ENCODE measurements around the gene C9orf153. TPM values are rescaled to one million over a fixed set of nuclear protein-coding genes. Genes with fewer than 3 reads are reported as not detected.
A peak's percentile ranks its signal among the peaks of the same experiment; 100 is the strongest.

C9orf153 gene
- total and polyA plus RNA-seq, 2 of the 13 experiments (the other 11 are each of a cell fraction or from before 2014, with no cell fraction given), result 0.17 to 0.44 TPM

DNA sequence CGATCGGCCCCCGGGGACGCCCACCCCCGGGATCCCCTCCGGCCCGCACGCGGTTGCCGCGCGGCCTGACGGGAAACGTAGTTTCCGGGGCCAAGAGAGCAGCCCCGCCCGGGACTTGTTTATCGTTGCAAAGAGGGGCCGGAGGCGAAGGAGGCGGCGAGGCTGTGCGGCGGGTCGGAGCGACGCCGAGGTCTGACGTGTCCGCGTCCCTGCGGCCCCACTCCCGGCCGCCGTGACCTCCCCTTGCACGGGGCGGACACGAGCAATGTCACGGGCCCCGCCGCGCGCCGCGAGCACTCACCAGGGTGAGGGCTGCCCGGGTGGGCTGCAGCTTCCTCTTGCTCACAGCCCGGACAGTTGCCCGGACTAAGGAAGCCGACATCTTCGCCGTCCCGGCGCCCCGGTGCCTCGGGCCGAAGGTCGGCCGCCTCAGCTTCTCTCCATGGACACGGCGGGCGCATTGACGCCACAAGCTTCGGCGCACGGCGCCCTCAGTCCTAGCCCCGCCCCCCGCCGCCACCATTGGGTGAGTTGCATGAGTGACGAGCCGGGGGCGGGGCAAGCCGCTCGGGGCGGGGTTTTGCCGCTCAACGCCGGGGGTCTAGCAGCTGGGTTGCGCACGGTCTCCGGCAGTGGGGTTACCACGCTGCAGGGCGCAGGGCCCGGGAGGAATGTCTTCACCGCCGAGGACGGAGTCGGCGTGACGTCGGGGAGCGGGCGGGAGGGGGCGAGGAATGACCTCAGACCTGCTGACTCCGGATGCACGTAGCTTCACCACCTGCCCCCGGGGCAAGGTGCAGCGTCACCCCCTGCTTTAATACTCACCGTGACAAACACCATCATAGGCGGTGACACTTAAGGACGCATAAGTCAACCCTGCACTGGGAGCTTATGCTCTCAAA is 22.9 kb upstream of the C9orf153 start, which contains the start of gene ISCA1 (continued):
- no peak for TF ChIP-seq EP300 (IDR thresholded peaks at IDR 0.05; ENCODE audit: low read depth in 2 of 2, low read length in 2 of 2)
- TF ChIP-seq EP300 (CRISPR knock-in tag; IDR thresholded peaks at IDR 0.05; ENCODE audit: borderline replicate concordance), result 0 out of 2 replicates have a peak, but pooled peaks have one; percentile 6
- TF ChIP-seq PRDM15 (CRISPR knock-in tag; IDR thresholded peaks at IDR 0.05), result 0 out of 2 replicates have a peak, but pooled peaks have one; percentile 14
- no peak; the same call in 1 of the 2 replicates for TF ChIP-seq ZFP62 (CRISPR knock-in tag; IDR thresholded peaks at IDR 0.05)
- TF ChIP-seq SRSF1 (optimal IDR thresholded peaks at IDR 0.05; ENCODE audit: low read depth, low read length), result no peak
- 0 out of 2 replicates have a peak, but pooled peaks have one; percentile 44 for TF ChIP-seq HNRNPUL1 (IDR thresholded peaks at IDR 0.05; ENCODE audit: low read depth, low read length)
- peak; percentile 19; the same call in 1 of the 2 replicates for TF ChIP-seq ZNF441 (CRISPR knock-in tag; IDR thresholded peaks at IDR 0.05; ENCODE audit: borderline replicate concordance)
- peak; percentile 65 for TF ChIP-seq MXD3 (CRISPR knock-in tag; IDR thresholded peaks at IDR 0.05)
- no peak for TF ChIP-seq ZNF781 (CRISPR knock-in tag; IDR thresholded peaks at IDR 0.05; ENCODE audit: borderline replicate concordance, not compliant biosample characterization)
- TF ChIP-seq, protein P1, sequence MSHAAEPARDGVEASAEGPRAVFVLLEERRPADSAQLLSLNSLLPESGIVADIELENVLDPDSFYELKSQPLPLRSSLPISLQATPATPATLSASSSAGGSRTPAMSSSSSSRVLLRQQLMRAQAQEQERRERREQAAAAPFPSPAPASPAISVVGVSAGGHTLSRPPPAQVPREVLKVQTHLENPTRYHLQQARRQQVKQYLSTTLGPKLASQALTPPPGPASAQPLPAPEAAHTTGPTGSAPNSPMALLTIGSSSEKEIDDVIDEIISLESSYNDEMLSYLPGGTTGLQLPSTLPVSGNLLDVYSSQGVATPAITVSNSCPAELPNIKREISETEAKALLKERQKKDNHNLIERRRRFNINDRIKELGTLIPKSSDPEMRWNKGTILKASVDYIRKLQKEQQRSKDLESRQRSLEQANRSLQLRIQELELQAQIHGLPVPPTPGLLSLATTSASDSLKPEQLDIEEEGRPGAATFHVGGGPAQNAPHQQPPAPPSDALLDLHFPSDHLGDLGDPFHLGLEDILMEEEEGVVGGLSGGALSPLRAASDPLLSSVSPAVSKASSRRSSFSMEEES (CRISPR knock-in tag; IDR thresholded peaks at IDR 0.05), result no peak; the same call in 1 of the 2 replicates
- TF ChIP-seq, protein P2, sequence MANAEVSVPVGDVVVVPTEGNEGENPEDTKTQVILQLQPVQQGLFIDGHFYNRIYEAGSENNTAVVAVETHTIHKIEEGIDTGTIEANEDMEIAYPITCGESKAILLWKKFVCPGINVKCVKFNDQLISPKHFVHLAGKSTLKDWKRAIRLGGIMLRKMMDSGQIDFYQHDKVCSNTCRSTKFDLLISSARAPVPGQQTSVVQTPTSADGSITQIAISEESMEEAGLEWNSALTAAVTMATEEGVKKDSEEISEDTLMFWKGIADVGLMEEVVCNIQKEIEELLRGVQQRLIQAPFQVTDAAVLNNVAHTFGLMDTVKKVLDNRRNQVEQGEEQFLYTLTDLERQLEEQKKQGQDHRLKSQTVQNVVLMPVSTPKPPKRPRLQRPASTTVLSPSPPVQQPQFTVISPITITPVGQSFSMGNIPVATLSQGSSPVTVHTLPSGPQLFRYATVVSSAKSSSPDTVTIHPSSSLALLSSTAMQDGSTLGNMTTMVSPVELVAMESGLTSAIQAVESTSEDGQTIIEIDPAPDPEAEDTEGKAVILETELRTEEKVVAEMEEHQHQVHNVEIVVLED (CRISPR knock-in tag; IDR thresholded peaks at IDR 0.05; ENCODE audit: borderline replicate concordance), result peak; percentile 90
- no peak for TF ChIP-seq ZNF256 (CRISPR knock-in tag; conservative IDR thresholded peaks at IDR 0.05)
- 0 out of 2 replicates have a peak, but pooled peaks have one; percentile 28 for TF ChIP-seq ZFP41 (CRISPR knock-in tag; IDR thresholded peaks at IDR 0.05; ENCODE audit: borderline replicate concordance)
- no peak; the same call in none of the 2 replicates for TF ChIP-seq GATAD2A (CRISPR knock-in tag; IDR thresholded peaks at IDR 0.05)
- TF ChIP-seq ZNF749 (CRISPR knock-in tag; IDR thresholded peaks at IDR 0.05; ENCODE audit: borderline replicate concordance), result no peak
- peak; percentile 45 for TF ChIP-seq ZNF770 (CRISPR knock-in tag; IDR thresholded peaks at IDR 0.05)
